HepG2 (cell line): ENCODE results near the gene ASTN2. TPM values are rescaled to one million over a fixed set of nuclear protein-coding genes. Genes with fewer than 3 reads are reported as not detected.

Source experiments
- FOSL2 ChIP-seq: sonication (generic); formaldehyde crosslinking; IDR thresholded peaks from 2 replicates; pipeline ENCODE4 v1.4.0; 2020; ENCODE audit warnings: missing genetic modification reagents
- FOXJ3 ChIP-seq: sonication (generic); formaldehyde crosslinking; IDR thresholded peaks from 2 replicates; pipeline ENCODE4 v1.4.0; 2020; ENCODE audit warnings: missing genetic modification reagents, mild to moderate bottlenecking, borderline replicate concordance
- FOXO4 ChIP-seq: sonication (generic); formaldehyde crosslinking; conservative IDR thresholded peaks from 2 replicates; pipeline ENCODE4 v1.8.1; 2023; ENCODE audit warnings: missing genetic modification reagents
- GABPB1 ChIP-seq: IDR thresholded peaks from 2 replicates; pipeline ENCODE4 v1.6.1; 2016; ENCODE audit warnings: mild to moderate bottlenecking, missing genetic modification reagents, moderate library complexity, missing compliant biosample characterization
- HMGXB4 ChIP-seq, 2 experiments: sonication (generic) in 1 of 2; formaldehyde crosslinking in 1 of 2; IDR thresholded peaks; 2 replicates each; pipeline versions ENCODE4 v1.4.0 to v1.6.1; 2018 to 2020; ENCODE audit warnings: missing genetic modification reagents in 2 of 2, borderline replicate concordance in 1 of 2, low read depth in 1 of 2, mild to moderate bottlenecking in 1 of 2, missing biosample characterization in 1 of 2
- HNRNPK ChIP-seq: fragments of 200-400 bp; formaldehyde crosslinking; IDR thresholded peaks from 2 replicates; pipeline ENCODE4 v1.6.1; 2018; ENCODE audit warnings: low read length, low read depth, moderate library complexity, mild to moderate bottlenecking; ENCODE audit not compliant: poor library complexity, severe bottlenecking
- NCOA1 ChIP-seq: sonication (generic); formaldehyde crosslinking; IDR thresholded peaks from 2 replicates; pipeline ENCODE4 v1.9.0; 2021; ENCODE audit warnings: missing genetic modification reagents
- PRMT3 ChIP-seq: sonication (generic); formaldehyde crosslinking; IDR thresholded peaks from 2 replicates; pipeline ENCODE4 v1.8.1; 2022; ENCODE audit warnings: low read depth, mild to moderate bottlenecking, moderate library complexity, missing genetic modification reagents, borderline replicate concordance
- RAD51 ChIP-seq: fragments of 450-650 bp; IDR thresholded peaks from 2 replicates; pipeline ENCODE4 v1.6.1; 2016; ENCODE audit warnings: borderline replicate concordance
- ZBTB26 ChIP-seq: IDR thresholded peaks from 2 replicates; pipeline ENCODE4 v1.6.1; 2016; ENCODE audit warnings: missing compliant biosample characterization, missing genetic modification reagents, borderline replicate concordance
- ZBTB40 ChIP-seq, 2 experiments: fragments of 450-650 bp in 1 of 2; sonication (generic) in 1 of 2; formaldehyde crosslinking in 1 of 2; IDR thresholded peaks; 2 replicates each; pipeline versions ENCODE4 v1.6.1 to v1.8.0; 2016 to 2022; ENCODE audit warnings: antibody characterized with exemption in 1 of 2, mild to moderate bottlenecking in 1 of 2, missing genetic modification reagents in 1 of 2
- polyA plus RNA-seq, 8 experiments: library from polyadenylated mRNA; depleted of rRNA in 3 of 8; stranded (reverse) in 7 of 8; unstranded in 1 of 8; fragments of >200 nt; fragmentation: Illumina TruSeq in 4 of 8; extraction: Trizol in 4 of 8; gene quantifications; 2 replicates each; pipeline versions ENCODE4 v1.2.1 to v1.2.3, GENCODE V29; 2011 to 2016; ENCODE audit warnings: low read depth in 4 of 8, missing spikeins in 1 of 8, mixed read lengths in 1 of 8; ENCODE audit not compliant: insufficient read depth in 1 of 8
- total RNA-seq, 5 experiments: library from RNA; depleted of rRNA; stranded (reverse); fragments of >200 nt; fragmentation: Illumina TruSeq; extraction: Trizol; gene quantifications; 2 replicates each; pipeline ENCODE4 v1.2.3, GENCODE V29; 2016; ENCODE audit warnings: low read depth in 1 of 5

ASTN2 gene
- total and polyA plus RNA-seq, 2 of the 13 experiments (the other 11 are each of a cell fraction or from before 2014, with no cell fraction given): 5.2 to 13.5 TPM

- TF ChIP-seq ZBTB40 (IDR thresholded peaks at IDR 0.05): no peak
- TF ChIP-seq ZBTB40 (CRISPR knock-in tag; IDR thresholded peaks at IDR 0.05): no peak
- no peak for TF ChIP-seq PRMT3 (CRISPR knock-in tag)
- no peak for TF ChIP-seq NCOA1 (CRISPR knock-in tag)
- no peak for TF ChIP-seq FOXO4
- TF ChIP-seq FOXJ3: no peak
- no peak for TF ChIP-seq FOSL2 (CRISPR knock-in tag)
- no peak for TF ChIP-seq HNRNPK
- TF ChIP-seq GABPB1: no peak
- TF ChIP-seq ZBTB26 (CRISPR knock-in tag): no peak
- TF ChIP-seq HMGXB4 (CRISPR knock-in tag; IDR thresholded peaks at IDR 0.05; ENCODE audit: borderline replicate concordance in 1 of 2, low read depth in 1 of 2): no peak
- no peak for TF ChIP-seq RAD51
Measured at GRCh38 chr9:116377179-116377798, 1037.6 kb downstream of the ASTN2 start (continued).
